Ovary (tissue), 9 donors: ENCODE results near the gene NDUFS6. TPM values are rescaled to one million over a fixed set of nuclear protein-coding genes. Genes with fewer than 3 reads are reported as not detected.

Source experiments
- DNase-seq, 5 donors: peaks; one replicate each; pipeline ENCODE4 v3.0.0-alpha.2; 2019 to 2020
- H3K27ac ChIP-seq, 2 donors: fragments of 200-600 bp; one replicate each; pipeline versions ENCODE4 v1.5.1 to v1.8.0; 2019 to 2022
- H3K27me3 ChIP-seq: fragments of 200-600 bp; one replicate; pipeline ENCODE4 v1.8.0; 2022
- H3K36me3 ChIP-seq: fragments of 200-600 bp; sonication (generic); one replicate; pipeline ENCODE4 v1.5.1; 2019
- H3K4me1 ChIP-seq: one replicate; pipeline ENCODE4 v1.8.1; 2013; ENCODE audit warnings: mild to moderate bottlenecking, moderate library complexity; ENCODE audit not compliant: insufficient read depth
- H3K4me3 ChIP-seq: fragments of 200-600 bp; sonication (generic); one replicate; pipeline ENCODE4 v1.5.1; 2017
- H3K9me3 ChIP-seq, 2 donors: fragments of 200-600 bp in 1 of 2; sonication (generic) in 1 of 2; one replicate each; pipeline versions ENCODE4 v1.5.1 to v1.8.1; 2013 to 2019; ENCODE audit warnings: mild to moderate bottlenecking in 1 of 2, moderate library complexity in 1 of 2
- EP300 ChIP-seq: sonication (generic); formaldehyde crosslinking; IDR thresholded peaks from one replicate; pipeline ENCODE4 v1.6.1; 2017; ENCODE audit warnings: antibody characterized with exemption
- POLR2A ChIP-seq: fragments of 450-650 bp; IDR thresholded peaks from one replicate; pipeline ENCODE4 v1.6.1; 2017; ENCODE audit warnings: antibody characterized with exemption, mild to moderate bottlenecking, moderate library complexity
- WGBS, 3 donors: extraction: QIAGEN DNeasy Blood & Tissue Kit in 1 of 3; methylation state at CpG; one replicate each; pipeline versions ENCODE4 v1.1.5 to v1.1.7; 2013 to 2017; 5-methylcytosine and 5-hydroxymethylcytosine counted together
- intact Hi-C, 4 donors: fragments of 100-400 bp; cut with DNase I; formaldehyde crosslinking; loops; one replicate each; pipeline versions ENCODE4 v1.11.0 to v1.15.1; 2022 to 2023
- polyA plus RNA-seq, 2 donors: library from polyadenylated mRNA; stranded (reverse); fragments of 200-250 nt in 1 of 2; fragments of 350-450 nt in 1 of 2; fragmentation: Illumina TruSeq in 1 of 2; extraction: RNeasy Lipid Tissue Mini Kit (QIAGEN cat#74804) in 1 of 2; gene quantifications; one replicate each; pipeline ENCODE4 v1.2.3, GENCODE V29; 2013 to 2014
- total RNA-seq, 7 donors: library from RNA; depleted of rRNA in 2 of 7; stranded (reverse); fragments of >200 nt in 2 of 7; fragmentation: NEBNext Ultra II Directional in 3 of 7; extraction: Animal tissue kit (Norgen Biotek cat#: 25700) in 3 of 7; gene quantifications; one replicate each; pipeline versions ENCODE4 v1.1.0 to v1.2.4, GENCODE V29; 2016 to 2023
- TF ChIP-seq, protein P1 (sequence below), 3 donors: fragments of 450-650 bp in 2 of 3; fragments of 200-600 bp in 1 of 3; IDR thresholded peaks; one replicate each; pipeline versions ENCODE4 v1.5.1 to v1.8.0; 2016 to 2022; ENCODE audit warnings: antibody characterized with exemption in 3 of 3, mild to moderate bottlenecking in 1 of 3
- donor health status: DM: no; HTN: no; CAD: no; lungs with moderate emphysema.
- donor health status: DM: no; HTN: no; CAD: no.
- donor health status: Bipolar disorder and iron deficiency.
- donor health status: DM: yes; HTN: yes; CAD: no.
- donor health status: DM: no; HTN: no; CAD: no.
- donor health status: DM: yes; HTN: yes; CAD: no.

Gene NDUFS6
- total and polyA plus RNA-seq, 9 donors, result 16.3 to 50.8 (median 21.5) TPM

DNA sequence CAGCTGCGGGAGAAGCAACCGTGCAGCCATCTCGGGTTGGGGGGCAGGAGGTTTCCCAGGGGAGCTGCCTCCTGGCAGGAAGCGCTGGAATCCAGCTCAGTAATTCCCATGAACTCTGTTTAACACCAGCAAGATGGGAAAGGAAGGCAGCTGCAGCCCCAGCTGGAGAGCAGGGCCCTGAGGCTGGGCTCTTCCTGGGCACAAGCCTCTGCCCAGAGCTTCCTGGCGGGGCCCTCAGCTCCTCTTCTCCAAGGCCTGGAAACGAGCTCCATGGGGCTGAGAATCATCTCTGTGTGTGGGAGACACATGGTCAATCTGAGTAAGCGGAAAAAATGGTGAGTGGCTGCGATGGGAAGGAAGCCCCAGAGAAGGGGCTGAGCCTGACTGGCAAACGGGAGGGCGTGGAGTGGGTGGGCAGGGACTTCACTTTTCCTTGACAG, 7.9 kb upstream of the NDUFS6 start:
- Histone ChIP-seq H3K27ac (no peak overlapping the region), H3K36me3 (no peaks in the 10 kb centered on the region), H3K9me3 (no peaks in the 10 kb centered on the region), H3K4me1 (no peaks in the 10 kb centered on the region), H3K27me3 (no peaks in the 10 kb centered on the region), H3K4me3 (no peak overlapping the region)
- 39 to 54% (median 49%) methylated on average over 10 of the region's 10 CpGs for WGBS, 3 donors
- TF ChIP-seq EP300, result no peak
- TF ChIP-seq, protein P1, sequence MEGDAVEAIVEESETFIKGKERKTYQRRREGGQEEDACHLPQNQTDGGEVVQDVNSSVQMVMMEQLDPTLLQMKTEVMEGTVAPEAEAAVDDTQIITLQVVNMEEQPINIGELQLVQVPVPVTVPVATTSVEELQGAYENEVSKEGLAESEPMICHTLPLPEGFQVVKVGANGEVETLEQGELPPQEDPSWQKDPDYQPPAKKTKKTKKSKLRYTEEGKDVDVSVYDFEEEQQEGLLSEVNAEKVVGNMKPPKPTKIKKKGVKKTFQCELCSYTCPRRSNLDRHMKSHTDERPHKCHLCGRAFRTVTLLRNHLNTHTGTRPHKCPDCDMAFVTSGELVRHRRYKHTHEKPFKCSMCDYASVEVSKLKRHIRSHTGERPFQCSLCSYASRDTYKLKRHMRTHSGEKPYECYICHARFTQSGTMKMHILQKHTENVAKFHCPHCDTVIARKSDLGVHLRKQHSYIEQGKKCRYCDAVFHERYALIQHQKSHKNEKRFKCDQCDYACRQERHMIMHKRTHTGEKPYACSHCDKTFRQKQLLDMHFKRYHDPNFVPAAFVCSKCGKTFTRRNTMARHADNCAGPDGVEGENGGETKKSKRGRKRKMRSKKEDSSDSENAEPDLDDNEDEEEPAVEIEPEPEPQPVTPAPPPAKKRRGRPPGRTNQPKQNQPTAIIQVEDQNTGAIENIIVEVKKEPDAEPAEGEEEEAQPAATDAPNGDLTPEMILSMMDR (IDR thresholded peaks at IDR 0.05), result no peak
- TF ChIP-seq POLR2A, result no peak
- intact Hi-C loops, result no loop called here
- peak in 1 of 5 donors; percentile 18 for DNase-seq

DNA sequence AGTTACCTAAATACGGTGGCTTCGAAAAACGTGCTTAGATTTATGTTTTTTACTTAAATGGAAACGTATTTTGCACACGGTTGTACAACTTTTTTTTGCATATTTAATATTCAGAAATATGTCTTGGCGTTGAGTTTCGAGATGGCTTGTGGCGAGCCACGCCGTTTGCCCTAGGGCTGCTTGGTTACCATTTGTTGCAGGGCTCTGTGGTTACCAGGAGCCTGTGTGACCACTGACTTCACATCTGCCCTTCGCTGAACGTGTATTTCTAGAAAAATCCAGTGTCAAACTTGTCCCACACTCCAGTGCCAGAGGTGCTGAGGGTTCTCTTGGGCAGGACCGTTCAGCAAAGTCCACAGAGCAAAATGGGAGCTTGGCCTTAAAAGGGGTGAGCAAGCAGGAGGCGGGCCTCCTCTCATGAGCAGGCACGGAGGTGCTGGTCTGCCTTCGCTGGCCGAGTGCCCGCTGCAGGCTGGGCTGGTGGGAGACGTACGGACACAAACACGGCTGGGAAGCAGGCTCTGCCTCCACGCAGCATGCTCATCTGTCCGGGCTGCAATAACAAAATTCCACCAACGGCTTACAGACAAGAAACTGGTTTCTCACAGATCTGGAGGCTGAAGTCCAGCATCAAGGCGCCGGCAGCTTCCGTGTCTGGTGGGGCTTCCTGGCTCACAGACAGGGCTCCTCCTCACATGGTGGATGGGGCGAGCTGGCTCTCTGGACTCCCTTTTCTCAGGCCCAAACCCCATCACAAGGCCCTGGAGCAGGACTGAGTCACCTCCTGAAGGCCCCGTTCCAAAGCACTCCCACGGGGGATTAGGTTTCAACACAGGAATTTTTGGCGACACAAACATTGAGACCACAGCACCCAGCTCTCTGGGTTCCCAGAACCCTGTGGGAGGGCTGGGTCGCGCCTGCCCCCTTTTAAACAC, 7.0 kb upstream of the NDUFS6 start:
- intact Hi-C loops, result no loop called here
- peak in 1 of 5 donors; percentile 29 for DNase-seq
- WGBS, 3 donors, result 67 to 82% (median 77%) methylated on average over 31 to 33 of the region's 33 CpGs
- TF ChIP-seq EP300 (no peak), POLR2A (no peak)
- TF ChIP-seq, protein P1 (IDR thresholded peaks at IDR 0.05), result no peak
- H3K9me3 ChIP-seq, result no peaks in the 10 kb centered on the region
- H3K36me3 ChIP-seq, result no peaks in the 10 kb centered on the region
- no peak overlapping the region for H3K27ac ChIP-seq
- no peak overlapping the region for H3K4me3 ChIP-seq
- H3K27me3 ChIP-seq, result no peaks in the 10 kb centered on the region
- H3K4me1 ChIP-seq, result peaks cover 5% of the 10 kb centered on the region

DNA sequence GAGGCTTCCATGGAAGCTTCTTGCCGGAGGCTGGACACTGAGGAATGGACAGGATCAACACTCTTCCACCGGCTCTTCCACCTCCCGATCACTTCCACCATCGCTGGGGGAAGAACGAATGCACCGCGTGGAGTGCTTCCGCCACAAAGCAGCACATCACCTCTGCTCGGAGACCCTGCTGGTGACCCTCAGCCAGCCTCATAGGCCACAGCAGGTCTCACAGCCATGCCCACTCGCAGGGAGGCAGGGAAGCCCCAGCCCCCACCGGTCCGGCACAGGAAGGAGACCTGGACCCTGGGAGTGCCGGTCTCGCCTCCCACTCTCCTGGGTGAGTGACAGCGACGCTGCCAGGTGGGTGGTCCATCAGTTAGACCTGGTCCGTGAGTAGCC, 6.3 kb upstream of the NDUFS6 start:
- TF ChIP-seq POLR2A, result no peak
- TF ChIP-seq EP300, result no peak
- TF ChIP-seq, protein P1 (IDR thresholded peaks at IDR 0.05), result no peak
- no peak for DNase-seq

DNA sequence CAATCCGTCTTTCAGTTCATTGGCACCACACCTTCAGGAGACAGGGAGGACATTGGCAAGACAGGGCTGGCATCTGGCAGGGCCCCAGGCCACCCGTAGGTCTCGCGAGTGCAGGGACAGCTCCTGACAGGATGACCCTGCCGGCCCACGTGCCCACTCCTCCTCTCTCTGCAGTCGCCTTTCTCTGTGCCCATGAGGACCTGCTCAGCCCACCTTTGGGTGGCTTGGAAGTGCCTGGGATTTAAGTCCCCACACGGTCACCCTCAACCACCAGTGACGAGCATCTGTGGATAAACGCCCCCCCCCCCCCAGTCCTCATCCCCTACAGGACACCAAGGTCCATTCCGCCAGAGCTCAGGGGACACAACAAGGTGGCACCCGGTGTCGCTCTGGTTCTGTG, 5.7 kb upstream of the NDUFS6 start:
- DNase-seq, result no peak
- WGBS, 3 donors, result 79 to 85% (median 82%) methylated on average over 13 of the region's 13 CpGs
- Histone ChIP-seq H3K27ac (no peak overlapping the region), H3K36me3 (no peaks in the 10 kb centered on the region), H3K9me3 (no peaks in the 10 kb centered on the region), H3K4me3 (no peak overlapping the region), H3K4me1 (peaks cover 5% of the 10 kb centered on the region), H3K27me3 (no peaks in the 10 kb centered on the region)
- intact Hi-C loops, result no loop called here
- no peak for TF ChIP-seq EP300
- TF ChIP-seq POLR2A, result no peak
- TF ChIP-seq, protein P1 (IDR thresholded peaks at IDR 0.05), result no peak

More for the DNA sequence above, 6.3 kb upstream of the NDUFS6 start:
- Histone ChIP-seq H3K4me1 (peaks cover 5% of the 10 kb centered on the region), H3K36me3 (no peaks in the 10 kb centered on the region), H3K4me3 (no peak overlapping the region), H3K27me3 (no peaks in the 10 kb centered on the region), H3K9me3 (no peaks in the 10 kb centered on the region), H3K27ac (no peak overlapping the region)
- intact Hi-C loops, result no loop called here
- 81 to 87% (median 87%) methylated on average over 17 of the region's 17 CpGs for WGBS, 3 donors
